Measurements from ENCODE around the gene EPS15. TPM values are rescaled to one million over a fixed set of nuclear protein-coding genes. Genes with fewer than 3 reads are reported as not detected.

Gene EPS15
- total RNA-seq, 1 donor: 58.7 TPM

DNA sequence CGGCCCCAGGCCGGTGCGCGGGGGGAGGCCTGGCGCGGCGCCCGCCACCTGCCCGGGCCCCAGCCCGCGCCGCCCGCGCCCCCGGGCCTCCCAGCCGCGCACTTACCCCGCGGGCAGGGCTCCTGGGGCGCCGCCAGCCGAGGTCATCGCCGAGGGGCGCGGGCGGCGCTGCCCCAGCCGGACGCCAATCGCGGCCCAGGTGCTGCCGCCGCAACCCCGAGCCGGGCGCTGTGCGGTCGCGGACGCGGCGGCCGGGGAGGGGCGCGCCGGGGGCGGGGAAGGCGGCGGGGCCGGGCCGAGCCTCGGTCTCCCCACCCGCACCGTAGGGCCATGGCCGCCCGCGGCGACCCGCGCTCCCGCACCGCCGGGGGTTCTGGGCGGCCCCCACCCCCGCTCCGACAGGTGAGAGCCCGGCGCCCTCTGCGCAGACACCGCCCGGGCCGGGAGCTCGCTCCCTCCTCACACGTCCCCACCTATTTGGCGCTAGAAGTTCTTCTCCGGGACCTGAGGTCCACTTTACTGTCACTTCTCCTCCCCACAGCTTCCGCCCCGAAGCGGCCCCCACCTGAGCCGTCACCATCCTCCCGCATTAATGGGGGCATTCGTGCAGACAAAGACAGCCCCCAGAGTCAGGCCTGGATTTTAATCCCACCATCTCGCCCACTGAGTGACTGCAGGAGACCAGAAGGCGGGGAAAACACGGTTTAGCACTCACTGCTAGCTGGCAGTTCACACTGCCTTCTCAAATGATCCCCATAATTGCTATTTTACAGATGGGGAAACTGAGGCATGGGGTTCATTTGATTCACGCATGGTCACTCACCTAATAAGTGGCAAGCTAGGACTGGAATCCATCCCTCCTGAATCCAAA, 188.5 kb downstream of the EPS15 start, which contains the start of gene TTC39A:
TTC39A (minus strand) TSS at position 232 of the 871 bp plus-strand sequence; CDS start at position 147, 85 bp downstream.
- TF ChIP-seq, protein P1, sequence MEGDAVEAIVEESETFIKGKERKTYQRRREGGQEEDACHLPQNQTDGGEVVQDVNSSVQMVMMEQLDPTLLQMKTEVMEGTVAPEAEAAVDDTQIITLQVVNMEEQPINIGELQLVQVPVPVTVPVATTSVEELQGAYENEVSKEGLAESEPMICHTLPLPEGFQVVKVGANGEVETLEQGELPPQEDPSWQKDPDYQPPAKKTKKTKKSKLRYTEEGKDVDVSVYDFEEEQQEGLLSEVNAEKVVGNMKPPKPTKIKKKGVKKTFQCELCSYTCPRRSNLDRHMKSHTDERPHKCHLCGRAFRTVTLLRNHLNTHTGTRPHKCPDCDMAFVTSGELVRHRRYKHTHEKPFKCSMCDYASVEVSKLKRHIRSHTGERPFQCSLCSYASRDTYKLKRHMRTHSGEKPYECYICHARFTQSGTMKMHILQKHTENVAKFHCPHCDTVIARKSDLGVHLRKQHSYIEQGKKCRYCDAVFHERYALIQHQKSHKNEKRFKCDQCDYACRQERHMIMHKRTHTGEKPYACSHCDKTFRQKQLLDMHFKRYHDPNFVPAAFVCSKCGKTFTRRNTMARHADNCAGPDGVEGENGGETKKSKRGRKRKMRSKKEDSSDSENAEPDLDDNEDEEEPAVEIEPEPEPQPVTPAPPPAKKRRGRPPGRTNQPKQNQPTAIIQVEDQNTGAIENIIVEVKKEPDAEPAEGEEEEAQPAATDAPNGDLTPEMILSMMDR (IDR thresholded peaks at IDR 0.05; ENCODE audit: insufficient read depth, low read depth, low read length): no peak
- DNase-seq (ENCODE audit: low read depth): no peak

DNA sequence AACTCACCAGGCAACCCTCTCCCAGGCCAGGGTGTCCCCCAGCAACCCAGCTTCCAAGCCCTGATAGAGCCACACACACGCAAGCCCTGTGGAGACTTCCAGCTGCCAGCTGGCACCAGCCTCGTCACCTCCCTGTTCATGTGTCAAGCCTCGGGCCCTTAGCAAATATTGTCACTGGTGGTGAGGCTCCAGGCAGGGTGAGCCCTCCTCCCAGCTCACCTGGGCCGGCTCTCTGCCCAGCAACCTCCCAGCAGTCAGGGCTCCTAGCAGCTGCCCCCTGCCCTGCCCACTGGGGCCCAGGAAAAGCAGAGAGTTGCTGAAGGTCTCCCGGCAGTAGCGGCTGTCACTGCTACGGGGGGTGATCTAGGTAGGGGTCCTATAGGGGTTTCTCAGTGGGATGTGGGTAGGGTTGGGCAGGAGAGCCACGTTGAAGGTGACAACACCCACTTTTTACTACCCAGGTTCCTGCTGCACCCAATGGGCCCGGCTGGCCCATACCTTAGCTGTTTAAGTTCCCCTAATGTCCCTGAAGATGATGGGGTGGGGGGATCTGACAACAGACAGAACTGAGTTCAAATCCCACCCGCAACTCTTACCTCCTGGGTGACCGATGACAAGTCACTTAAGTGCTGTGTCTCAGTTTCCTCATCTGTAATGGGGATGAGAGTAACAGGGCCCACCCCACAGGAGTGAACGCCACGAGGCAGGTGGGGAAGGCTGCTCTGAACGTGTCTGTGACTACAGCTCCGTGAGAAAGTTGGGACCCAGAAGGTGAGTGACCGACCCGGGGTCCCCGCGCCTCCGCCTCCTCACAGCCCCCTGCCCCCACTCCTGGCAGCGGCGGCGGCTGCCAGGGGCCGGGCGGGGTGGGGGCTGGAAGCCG, 189.4 kb downstream of the EPS15 start:
- TF ChIP-seq, protein P1 (IDR thresholded peaks at IDR 0.05; ENCODE audit: insufficient read depth, low read depth, low read length): no peak
- no peak overlapping the region for H3K4me3 ChIP-seq (ENCODE audit: low read depth, low read length)
- DNase-seq (ENCODE audit: low read depth): no peak

More for the DNA sequence above, 188.5 kb downstream of the EPS15 start, which contains the start of gene TTC39A:
- H3K4me3 ChIP-seq (ENCODE audit: low read depth, low read length): peak within 1 kb of the TSS; percentile 43

DNA sequence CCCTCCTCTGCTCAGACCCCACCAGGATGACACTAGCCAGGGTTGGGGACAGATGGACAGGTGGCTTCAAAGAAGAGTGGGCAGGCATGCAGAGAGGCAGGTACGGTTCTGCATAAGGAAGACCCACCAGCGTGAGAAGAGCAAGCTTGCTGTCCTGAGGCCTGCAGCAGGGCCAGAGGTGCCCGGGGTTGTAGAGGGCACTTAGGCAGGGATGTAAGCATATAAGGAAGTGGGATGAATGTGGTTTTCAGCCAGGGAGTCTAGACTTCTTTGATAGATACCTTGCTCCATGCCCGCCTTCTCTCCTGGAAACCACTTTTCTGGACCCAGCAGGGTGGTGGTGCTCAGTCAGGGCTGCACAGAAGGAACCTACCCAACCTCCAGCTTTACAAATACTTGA, 190.1 kb downstream of the EPS15 start:
- H3K4me3 ChIP-seq (ENCODE audit: low read depth, low read length): no peak overlapping the region
- DNase-seq (ENCODE audit: low read depth): no peak
- TF ChIP-seq, protein P1 (IDR thresholded peaks at IDR 0.05; ENCODE audit: insufficient read depth, low read depth, low read length): no peak

DNA sequence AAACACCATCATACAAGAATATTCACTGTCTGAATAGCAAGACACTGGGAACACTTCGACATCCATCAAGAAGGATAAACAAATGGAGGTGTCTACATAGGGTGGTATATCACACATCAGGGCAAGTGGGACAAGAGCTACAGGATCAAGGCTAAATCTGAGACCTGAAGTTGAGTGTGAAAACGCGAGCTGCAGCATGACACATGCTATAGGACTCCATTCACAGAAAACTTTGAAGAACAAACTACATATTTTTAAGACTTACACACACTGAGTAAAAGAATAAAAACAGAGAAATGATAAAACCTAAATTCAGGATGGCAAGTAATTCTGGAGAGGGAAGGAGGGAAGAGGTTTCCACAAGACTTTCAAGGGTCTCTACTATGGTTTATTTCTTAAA, 190.8 kb downstream of the EPS15 start:
- H3K4me3 ChIP-seq (ENCODE audit: low read depth, low read length): no peak overlapping the region
- DNase-seq (ENCODE audit: low read depth): no peak
- TF ChIP-seq, protein P1 (IDR thresholded peaks at IDR 0.05; ENCODE audit: insufficient read depth, low read depth, low read length): no peak

DNA sequence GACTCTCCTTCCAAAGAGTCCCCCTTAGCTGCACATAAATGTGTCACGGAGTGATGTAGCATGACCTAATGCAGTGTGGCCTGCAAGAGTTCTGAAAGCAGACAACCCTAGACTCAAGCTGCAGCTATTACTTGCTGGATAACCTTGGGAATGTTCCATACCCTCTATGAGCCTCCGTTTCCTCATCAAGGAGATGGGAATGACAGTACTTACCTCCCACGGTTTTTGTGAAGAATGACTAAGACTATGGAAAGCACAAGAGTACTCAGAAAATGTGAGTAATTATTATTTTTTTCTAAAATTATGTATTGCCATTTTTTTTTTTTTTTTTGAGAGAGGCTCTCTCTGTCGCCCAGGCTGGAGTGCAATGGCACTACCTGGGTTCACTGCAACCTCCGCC, 191.7 kb downstream of the EPS15 start:
- no peak overlapping the region for H3K4me3 ChIP-seq (ENCODE audit: low read depth, low read length)
- TF ChIP-seq, protein P1 (IDR thresholded peaks at IDR 0.05; ENCODE audit: insufficient read depth, low read depth, low read length): no peak
- DNase-seq (ENCODE audit: low read depth): no peak

DNA sequence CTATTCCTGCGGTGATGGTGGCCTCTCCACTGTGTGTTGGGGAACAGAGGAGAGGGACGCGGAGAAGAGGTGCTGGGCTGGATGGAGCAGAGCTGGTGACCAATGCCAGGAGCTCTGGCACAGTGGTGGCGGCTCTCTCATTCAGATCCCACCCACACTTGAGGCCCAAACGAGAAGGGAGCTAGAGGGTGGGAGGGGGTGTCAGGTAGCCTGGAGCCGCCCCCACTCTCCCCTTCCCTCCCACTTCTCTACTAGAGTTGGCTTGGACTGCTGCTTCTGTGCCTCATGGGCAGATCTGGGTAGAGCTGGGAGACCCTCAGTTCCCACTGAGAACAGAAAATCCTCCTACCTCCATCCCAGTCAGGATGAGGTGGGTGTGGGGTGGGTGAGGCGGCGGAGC, 192.2 kb downstream of the EPS15 start:
- H3K4me3 ChIP-seq (ENCODE audit: low read depth, low read length): no peak overlapping the region
- no peak for DNase-seq (ENCODE audit: low read depth)
- TF ChIP-seq, protein P1 (IDR thresholded peaks at IDR 0.05; ENCODE audit: insufficient read depth, low read depth, low read length): no peak
